HG03108 (cell line): ENCODE data around the gene TEPSIN.
A peak's percentile ranks its signal among the peaks of the same experiment; 100 is the strongest.

ENCODE experiments used
- ATAC-seq: cut with Tn5 transposase; IDR thresholded peaks from one replicate; pipeline ENCODE4 v1.9.1; 2021; ENCODE audit warnings: moderate library complexity; ENCODE audit not compliant: unreplicated experiment

TEPSIN gene, protein sequence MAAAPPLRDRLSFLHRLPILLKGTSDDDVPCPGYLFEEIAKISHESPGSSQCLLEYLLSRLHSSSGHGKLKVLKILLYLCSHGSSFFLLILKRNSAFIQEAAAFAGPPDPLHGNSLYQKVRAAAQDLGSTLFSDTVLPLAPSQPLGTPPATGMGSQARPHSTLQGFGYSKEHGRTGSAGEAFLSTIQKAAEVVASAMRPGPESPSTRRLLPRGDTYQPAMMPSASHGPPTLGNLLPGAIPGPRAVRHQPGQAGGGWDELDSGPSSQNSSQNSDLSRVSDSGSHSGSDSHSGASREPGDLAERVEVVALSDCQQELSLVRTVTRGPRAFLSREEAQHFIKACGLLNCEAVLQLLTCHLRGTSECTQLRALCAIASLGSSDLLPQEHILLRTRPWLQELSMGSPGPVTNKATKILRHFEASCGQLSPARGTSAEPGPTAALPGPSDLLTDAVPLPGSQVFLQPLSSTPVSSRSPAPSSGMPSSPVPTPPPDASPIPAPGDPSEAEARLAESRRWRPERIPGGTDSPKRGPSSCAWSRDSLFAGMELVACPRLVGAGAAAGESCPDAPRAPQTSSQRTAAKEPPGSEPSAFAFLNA

DNA sequence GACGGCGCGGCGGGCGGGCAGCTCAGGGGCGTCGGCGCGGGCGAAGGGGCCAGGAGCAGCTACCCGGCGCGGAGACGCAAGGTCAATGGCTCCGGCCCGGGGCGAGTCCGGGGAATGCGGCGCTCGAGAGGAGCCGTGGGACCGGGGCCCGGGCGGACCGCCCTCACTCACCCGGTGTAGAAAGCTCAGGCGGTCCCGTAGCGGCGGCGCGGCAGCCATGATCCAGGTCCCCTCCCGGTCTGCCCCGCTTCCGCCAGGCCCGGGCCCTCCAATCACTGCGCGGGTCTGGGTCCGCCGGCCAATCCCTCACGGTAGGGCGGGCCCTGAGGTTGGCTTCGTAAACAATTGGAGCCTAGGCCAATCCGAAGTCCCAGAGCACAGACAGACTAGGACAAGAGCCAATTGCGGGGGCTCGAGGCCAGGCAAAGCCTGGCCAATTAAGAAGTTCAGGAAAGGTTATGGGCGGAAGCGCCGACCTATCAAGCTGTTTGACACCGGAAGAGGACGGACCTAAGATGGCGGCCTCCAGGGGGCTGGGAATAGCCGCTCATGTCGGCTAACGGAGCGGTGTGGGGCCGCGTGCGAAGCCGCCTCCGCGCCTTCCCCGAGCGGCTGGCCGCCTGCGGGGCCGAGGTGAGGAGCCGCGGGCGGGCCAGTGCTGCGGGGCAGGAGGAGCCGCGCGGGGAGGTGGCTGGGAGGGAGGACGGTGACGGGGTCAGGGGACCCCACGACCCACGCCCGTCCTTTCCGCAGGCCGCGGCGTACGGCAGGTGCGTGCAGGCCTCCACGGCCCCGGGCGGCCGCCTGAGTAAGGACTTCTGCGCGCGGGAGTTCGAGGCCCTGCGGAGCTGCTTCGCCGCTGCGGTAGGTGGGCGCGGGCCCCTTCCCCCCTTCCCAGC, at the start of gene TEPSIN, which contains the start of gene NDUFAF8:
Gene TEPSIN (minus strand): TSS at position 241 of the 899 bp plus-strand sequence. CDS start 22 bp downstream, at position 219.
Gene NDUFAF8 (plus strand): TSS at position 504 of the 899 bp plus-strand sequence. CDS start 46 bp downstream, at position 550.
- ATAC-seq = peak; percentile 95

DNA sequence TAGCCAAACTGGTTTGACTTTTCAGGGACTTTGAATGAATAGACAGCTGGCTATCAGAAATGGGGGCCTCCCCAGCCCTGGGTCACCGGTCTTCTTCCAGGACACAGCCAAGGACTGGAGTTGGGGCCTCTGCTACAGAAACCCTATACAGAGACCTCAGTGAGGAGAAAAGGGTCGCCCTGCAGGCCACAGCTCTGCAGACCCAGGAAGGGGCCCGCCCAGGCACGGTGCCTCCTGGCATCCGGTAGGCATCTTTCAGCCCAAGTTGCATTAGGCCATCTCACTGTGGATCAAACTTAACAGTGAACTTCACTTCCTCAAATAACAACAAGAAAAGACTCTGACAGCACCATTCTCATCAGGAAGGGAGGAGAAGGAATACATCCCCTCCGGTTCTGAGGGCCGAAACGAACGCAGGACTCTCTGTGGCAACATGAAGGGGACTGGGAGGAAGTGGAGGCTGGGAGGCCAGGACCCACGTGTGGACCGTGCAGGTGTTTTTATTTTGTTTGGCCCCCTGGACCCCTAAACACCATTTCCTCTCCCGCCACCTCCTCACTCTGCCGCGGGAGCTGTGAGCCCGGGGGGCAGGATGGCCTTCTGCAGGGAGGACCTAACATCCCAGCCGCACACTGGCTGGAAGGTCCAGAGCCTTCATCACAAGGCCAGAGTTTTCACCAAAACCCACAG, 49.0 kb upstream of the TEPSIN start:
- ATAC-seq = no peak

DNA sequence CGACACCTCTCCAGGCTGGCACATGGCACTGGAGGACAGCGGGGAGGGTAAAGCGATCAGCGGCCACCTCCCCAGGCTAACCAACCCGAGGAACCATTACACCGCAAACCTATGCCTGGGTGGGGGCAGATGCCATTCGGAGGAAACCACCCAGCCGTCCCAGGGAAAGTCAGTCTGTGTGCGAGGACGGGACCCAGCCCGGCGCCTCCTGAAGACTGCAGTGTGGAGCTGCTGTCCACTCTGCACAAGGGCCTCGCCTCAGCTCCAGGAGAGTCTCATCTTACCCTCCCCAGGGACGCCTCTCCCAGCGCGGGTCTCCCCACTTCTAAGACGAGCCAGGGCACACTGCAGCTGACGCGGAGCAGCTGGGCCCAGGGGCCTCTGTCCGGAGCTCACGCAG, 48.3 kb upstream of the TEPSIN start:
- no peak for ATAC-seq

DNA sequence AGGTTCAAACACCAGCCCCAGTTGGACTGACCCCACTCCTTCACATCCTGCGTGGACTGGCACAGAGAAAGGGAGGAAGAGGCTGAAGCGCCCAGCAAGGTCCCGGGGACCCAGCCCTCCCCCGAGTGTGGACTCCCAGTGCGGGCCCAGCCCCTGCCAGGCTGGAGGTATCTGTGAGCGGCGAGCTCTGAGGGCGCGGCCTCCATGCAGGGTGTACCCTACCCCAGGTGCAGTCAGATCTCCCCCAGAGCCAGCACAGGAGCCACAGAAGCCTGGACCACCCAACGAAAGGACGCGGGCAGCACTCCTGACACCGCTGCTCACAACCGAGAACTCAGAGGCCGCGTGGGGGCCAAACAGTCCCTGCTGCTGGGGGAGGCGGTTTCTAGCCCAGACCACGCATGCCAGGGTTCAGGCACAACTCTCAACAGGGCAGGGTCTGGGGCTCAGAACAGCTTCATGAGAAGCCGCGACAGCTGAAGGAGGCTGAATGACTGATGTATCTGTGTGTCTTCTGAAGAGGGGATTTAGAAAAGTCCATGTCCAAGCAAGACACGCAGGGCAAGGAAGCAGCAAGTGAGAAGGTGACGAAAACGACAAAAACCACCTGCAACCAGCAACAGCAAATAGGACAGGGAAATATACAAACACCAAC, 47.8 kb upstream of the TEPSIN start:
- no peak for ATAC-seq

DNA sequence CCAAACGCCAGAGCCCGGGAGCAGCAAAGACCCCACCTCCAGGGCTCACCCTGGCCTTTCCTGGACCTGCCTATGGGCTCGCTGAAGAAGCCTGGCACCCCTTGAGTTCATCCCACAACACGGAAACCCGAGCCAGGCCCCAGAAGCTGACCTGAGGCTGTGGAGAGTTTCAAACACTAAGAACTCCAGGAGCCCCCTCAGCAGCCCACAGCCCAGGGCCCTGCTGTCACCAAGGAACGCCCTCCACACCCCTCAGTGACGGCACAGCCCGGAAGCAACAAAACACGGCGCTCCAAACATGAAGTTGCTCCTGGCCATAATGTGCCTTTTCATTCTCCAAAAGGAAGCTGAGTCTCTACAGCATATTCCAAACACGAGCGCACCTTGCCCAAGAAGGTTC, 47.0 kb upstream of the TEPSIN start:
- no peak for ATAC-seq

DNA sequence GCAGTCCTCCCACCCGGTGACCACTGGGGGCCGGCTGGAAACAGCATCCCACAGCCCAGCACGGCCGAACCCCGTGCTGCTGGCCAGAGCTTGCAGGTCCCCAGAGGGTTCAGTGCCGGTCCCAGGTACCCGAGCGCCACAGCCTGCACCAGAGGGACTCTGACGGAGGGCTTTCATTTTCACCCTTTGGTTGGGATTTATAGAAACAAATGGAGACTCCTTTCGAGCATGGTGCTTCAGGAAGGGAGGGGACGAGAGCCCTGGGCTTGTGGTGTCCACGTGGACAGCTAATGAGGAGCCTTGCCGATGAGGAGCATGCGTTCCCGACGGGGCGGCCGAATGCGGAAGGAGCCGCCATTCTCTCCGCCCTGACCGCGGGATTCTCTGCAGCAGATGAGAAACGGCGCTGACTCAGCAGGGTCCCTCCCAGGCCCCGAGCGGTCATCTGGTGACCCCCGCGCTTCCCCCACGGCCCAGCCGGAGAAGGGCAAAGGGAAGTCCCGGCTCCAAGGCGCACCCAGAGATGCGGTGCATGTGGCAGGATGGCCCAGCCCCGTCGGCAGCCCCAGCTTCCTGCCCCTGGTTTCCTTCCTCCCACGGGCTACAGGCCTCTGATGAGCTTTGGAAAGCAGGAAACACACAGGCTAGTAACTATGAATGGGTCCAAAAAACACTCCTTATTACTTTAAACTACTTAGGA, 46.5 kb upstream of the TEPSIN start:
- no peak for ATAC-seq

DNA sequence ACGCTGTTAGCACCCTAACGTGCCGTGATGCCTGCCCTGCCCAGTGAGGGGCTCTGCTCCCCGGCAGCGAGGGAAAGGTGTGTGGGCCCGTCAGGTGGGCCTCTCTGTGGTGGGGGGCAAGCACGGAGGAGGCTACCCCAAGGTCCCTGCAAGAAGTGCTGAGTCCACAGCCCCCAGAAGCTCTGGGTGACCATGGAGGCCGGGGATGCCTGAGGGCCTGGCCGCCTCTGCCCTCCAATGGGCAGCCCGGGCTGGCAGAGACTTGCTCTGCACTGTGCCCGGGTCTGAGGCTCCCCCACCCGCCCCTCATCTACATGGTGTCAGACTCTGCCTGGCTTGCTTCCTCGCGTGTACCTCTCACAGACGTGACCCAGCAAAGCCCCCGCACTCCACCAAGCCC, 44.0 kb upstream of the TEPSIN start:
- no peak for ATAC-seq

DNA sequence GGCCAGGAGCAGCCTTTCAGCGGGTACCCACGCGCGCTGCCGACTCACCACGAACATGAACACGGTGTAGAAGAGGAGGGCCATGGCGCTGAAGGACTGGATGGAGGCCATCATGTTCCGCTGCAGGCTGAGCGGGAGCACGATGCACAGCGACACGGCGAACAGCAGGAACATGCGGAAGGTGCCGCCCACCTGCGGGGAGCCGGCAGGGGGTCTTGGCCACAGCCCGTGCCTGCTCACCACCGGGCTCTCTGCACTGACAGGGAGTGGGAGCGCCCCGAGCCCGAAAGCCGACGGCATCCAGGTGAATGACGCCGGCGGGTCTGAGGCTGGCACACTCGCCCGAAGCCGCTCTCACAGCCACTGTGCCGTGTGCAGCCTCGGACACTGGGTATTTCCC, 43.3 kb upstream of the TEPSIN start:
- ATAC-seq = no peak

DNA sequence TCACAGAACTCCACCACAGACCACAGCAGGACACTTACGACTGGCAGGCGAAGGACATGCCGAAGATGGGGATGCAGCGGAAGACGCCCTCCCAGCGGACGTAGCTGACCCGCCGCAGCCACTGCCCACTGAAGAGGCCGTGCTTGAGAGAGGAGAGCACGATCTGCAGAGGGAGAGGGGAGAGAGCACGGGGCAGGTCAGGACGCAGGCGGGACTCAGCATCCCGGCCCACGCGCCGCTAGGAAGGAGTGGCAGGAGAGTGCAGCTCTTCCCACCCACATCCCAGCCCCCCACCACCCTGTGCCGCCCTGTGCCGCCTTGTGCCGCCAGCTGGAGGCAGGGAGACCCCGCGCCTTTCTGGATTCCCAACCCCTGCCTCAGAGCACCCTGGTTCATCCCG, 41.7 kb upstream of the TEPSIN start:
- ATAC-seq = no peak

DNA sequence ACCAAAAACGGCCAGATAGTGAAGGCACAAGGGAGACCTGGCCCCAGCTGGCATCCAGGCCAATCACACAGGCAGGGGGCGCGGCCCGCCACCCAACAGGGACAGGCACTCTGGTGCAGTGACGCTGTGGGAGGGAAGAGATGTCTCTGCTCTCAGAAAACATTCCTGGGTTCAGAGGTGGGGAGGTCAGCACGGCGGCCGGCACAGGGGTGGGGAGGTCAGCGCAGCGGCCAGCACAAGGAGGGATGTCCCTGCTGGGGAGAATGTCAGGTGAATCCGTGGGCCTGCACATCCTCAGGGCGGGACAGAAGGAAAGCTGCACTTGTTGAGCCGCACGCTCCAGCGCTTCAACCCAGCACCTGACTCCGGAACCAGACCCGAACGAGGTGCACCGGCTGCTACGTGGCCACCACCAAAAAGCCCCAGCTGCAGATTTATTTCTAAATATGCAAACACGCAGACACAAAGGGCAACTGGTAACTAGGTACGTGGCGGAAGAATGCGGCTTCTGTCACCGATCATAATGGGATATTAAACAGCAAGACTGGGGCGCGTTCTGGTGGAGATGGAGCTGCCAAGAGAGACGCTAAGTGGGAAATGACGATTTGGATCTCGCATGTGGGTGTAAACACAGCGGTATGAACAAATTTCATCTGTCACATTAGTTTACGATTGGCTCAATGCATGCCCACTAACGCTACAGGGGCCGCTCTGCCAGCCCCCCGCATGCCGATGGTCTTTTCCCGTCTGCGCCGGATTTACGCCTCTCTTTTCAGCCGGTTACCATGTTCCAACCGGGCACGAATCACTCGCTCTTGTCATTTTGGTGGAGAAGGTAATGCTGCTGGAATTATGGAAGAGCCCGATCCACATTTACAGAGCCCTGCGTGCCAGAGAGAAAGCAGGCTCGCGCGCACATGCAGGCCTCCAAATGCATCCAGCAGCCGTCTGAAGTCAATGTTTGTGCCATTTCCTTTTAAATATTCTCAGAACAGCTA, 40.7 kb upstream of the TEPSIN start:
- ATAC-seq = no peak

DNA sequence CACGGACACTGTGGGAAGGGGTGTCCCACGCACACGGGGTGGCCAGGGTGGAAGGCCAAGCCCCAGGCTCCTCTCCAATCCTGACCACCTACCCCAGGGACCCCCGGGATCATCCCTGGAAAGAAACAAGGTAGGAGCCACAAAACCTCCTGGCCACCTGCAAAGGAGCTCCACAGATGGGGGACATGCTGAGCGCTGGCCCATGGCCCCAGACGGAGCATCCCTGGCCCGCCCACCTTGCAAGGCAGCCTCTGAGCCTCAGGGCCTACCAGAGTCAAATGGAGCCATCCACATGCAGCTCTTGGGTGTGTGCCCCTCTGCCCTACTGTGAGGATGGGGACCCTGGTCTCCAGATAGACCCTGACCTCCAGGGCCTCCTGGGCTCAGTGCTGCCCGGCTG, 40.0 kb upstream of the TEPSIN start:
- ATAC-seq = no peak

DNA sequence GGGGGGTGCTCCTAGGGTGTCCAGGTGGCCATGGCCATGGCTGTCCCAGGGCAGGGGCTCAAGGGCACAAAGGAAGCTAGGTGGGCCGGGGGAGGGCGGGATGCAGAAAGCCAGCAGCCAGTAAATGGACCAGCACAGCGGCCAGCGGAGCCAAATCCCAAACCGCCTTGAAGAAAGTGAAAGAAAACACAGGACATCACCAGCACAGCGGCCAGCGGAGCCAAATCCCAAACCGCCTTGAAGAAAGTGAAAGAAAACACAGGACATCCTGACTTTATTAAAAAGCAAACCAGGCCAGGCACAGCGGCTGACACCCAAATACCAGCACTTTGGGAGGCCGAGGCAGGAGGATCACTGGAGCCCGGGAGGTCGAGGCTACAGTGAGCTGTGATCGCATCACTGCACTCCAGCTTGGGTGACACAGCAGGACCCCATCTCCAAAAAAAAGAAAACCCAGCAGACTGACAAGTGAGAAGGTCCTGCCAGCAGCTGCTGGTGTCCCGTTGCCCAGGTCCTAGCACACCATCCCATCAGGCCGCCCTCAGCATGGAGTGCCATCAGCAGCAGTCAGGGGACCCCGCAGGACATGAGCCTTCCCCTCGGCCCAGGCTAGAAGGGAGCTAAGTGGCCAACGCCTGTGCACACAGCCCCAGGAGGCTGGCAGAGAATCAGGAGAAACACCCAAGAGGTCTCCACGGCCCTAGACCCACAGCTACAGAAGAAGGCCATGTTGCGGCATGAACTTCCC, 39.3 kb upstream of the TEPSIN start:
- no peak for ATAC-seq

DNA sequence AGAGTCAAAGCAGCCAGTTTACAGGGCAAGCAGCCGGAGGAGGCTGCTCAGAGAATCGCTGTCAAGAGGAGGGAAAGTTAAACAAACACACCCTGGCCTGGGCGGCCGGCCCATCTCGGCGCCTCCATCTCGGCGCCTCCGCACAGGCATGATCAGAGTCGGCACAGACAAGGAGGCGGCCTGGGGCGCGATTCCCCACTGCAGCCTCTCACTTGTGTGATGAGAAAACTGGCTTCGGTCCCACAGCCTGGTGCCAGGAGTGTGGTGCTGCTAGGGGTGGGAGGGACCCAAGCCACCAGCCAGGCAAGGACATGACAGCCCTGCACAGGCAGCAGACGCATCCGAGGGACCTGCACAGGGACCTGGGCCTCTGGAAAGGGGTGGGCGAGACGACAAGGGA, 38.6 kb upstream of the TEPSIN start:
- no peak for ATAC-seq

DNA sequence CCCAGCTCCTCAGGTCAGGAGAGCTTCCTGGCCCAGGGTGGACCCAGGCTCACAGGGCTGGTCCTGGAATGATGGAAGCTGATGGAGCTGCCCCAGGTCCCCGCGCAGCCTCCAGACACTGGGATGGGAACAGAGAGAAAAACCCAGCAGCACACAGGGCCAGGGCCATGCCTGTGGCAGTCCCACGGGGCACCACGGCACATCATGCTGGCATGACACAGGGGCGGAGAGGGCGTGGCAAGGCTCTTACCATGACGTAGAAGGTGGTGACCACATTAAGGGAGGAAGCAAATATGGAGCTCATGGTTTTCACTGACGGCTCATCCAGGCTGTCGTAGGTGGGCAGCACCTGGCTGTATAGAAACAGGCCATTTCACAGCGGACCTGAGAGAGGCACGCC, 37.9 kb upstream of the TEPSIN start:
- no peak for ATAC-seq

DNA sequence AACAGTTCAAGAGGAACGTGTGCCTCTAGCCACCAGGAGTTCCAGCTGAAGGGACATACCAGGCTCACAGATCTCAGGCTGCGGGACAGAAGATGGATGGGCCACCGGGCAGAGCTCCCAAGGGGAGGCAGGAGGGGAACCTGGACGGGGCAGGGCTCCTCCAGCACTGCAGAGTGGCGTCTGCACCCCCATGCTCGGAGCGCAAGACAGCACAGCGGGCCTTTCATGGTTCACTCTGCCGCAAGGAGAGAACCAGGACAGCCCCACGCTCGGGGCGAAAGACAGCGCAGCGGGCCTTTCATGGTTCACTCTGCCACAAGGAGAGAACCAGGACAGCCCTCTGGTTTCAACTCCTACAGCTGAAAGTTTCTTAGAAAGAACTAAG, 35.6 kb upstream of the TEPSIN start:
- ATAC-seq = no peak

DNA sequence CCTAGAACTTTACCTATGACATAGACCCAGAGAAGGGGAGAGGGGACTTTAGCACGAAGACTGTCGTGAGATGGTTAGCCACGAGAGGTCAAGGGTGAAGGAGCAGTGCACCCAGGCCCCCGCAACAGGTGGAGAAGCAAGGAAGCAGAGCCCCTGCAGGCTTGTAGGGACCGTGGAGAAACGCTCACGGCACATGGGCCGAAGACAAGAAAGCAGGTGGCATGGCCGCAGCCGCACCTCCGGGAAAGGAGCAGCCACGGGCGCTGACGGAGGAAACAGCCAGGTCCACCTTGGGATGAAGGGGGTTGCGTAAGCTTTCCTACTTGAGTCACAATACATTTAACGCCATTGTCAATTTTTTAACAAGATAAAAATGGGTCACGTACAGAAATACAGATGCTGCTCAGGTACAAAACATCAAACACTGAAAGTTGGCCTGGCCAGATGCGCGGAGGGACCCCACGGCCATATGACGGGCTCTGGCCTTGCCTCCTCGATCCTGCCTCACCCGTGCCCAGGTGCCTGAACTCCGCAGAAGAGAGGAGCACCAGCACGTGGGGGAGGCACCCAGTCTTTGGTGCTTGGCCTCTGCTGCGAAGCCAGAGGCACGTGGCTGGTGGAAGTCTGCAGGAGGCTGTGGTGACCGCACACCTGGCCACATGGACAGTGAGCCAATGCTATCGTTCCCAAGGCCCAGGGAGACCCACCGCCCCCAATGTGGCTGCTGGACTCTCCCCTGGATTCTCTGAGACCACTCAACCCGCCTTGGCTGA, 35.0 kb upstream of the TEPSIN start:
- no peak for ATAC-seq

DNA sequence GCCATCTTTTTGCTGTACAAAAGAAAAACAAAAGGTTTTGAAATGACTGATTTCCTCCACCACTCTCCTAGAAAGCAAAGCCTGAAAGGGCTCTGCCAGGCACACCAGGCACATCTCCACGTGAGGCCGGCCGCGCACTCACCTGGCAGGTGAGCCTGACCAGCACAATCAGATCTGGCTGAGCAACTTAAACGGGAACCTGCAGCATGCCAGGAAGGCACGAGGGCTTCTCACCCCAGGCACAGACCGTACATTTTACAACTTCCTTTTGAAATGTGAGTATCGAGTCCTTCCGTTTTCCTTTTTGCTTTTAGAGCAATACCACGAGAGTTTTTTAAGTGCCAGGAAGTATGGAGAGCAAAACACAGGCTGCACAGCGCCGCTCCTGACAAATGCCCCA, 33.8 kb upstream of the TEPSIN start:
- ATAC-seq = no peak
